Activated CD4-positive, alpha-beta T cell treated with anti-CD3 and anti-CD28 coated beads for 36 hours (primary cell): ENCODE measurements around the gene GRPEL1. TPM values are rescaled to one million over a fixed set of nuclear protein-coding genes. Genes with fewer than 3 reads are reported as not detected.
A peak's percentile ranks its signal among the peaks of the same experiment; 100 is the strongest.

Experiments
- ATAC-seq: fragments of 200-7000 bp; cut with Tn5 transposase; one replicate; pipeline ENCODE4 v1.10.0; 2021; ENCODE audit warnings: mild to moderate bottlenecking, moderate library complexity
- CTCF ChIA-PET: fragments of 350-600 bp; sonication (Branson Sonifier 250); formaldehyde crosslinking; loops from one replicate; lab custom pipeline; 2021; ENCODE audit warnings: antibody characterized with exemption; lab: Charles Lee
- POLR2A ChIA-PET: fragments of 350-600 bp; sonication (Branson Sonifier 250); formaldehyde crosslinking; loops from one replicate; lab custom pipeline; 2021; ENCODE audit warnings: antibody characterized with exemption, inconsistent platforms; lab: Charles Lee
- DNase-seq: peaks from one replicate; pipeline ENCODE4 v3.0.0-alpha.2; 2020
- H3K27ac Mint-ChIP-seq: one replicate; pipeline ENCODE4 v1.8.0; 2021; ENCODE audit warnings: mixed read lengths
- H3K27me3 Mint-ChIP-seq: one replicate; pipeline ENCODE4 v1.8.0; 2021; ENCODE audit warnings: mixed read lengths
- H3K36me3 Mint-ChIP-seq: one replicate; pipeline ENCODE4 v1.8.0; 2021; ENCODE audit warnings: low read depth, mixed read lengths
- H3K4me1 Mint-ChIP-seq: one replicate; pipeline ENCODE4 v1.8.0; 2021; ENCODE audit warnings: mixed read lengths
- H3K4me3 Mint-ChIP-seq: one replicate; pipeline ENCODE4 v1.8.0; 2021; ENCODE audit warnings: mild to moderate bottlenecking, moderate library complexity, mixed read lengths
- H3K9me3 Mint-ChIP-seq: one replicate; pipeline ENCODE4 v1.8.0; 2021; ENCODE audit warnings: low read depth, mixed read lengths
- intact Hi-C, 2 experiments: fragments of 100-400 bp; cut with DNase I in 1 of 2; cut with micrococcal nuclease in 1 of 2; formaldehyde crosslinking; loops; one replicate each; pipeline versions ENCODE4 v1.14.2 to v1.15.1; 2022 to 2024; cut with DNase I, micrococcal nuclease
- total RNA-seq, 2 experiments: library from RNA; stranded (reverse); gene quantifications; one replicate each; pipeline ENCODE4 v1.2.3, GENCODE V29; 2021

GRPEL1 gene
- total RNA-seq, 2 experiments from 2014 or later: 81.0 to 93.0 TPM

GRCh38 chr4:7075962-7076695 is 8.3 kb upstream of the GRPEL1 start:
- Mint-ChIP-seq H3K27me3 (peaks cover 2% of the 10 kb centered on the region), H3K27ac (no peak overlapping the region), H3K4me3 (no peak overlapping the region), H3K4me1 (no peaks in the 10 kb centered on the region), H3K36me3 (no peaks in the 10 kb centered on the region), H3K9me3 (peaks cover 2% of the 10 kb centered on the region)
- ChIA-PET CTCF (interaction anchor here (0.6 kb wide), 1 partner anchor 1876 kb away, joined by 4 read pairs; no protein-coding TSS in a partner anchor), POLR2A (no interaction called here)
- intact Hi-C loops: no loop called here
- peak; percentile 47 for ATAC-seq
- peak; percentile 41 for DNase-seq

- intact Hi-C loops: no loop called here
- peaks cover 5% of the 10 kb centered on the region for H3K4me1 Mint-ChIP-seq
- CTCF ChIA-PET: no interaction called here
These were observed 6.6 kb upstream of the GRPEL1 start for GRCh38 chr4:7074426-7074825.

GRCh38 chr4:7073526-7074390 is 5.9 kb upstream of the GRPEL1 start:
- peak; percentile 38 for DNase-seq
- Mint-ChIP-seq H3K27ac (no peak overlapping the region), H3K27me3 (peaks cover 2% of the 10 kb centered on the region), H3K4me1 (peaks cover 8% of the 10 kb centered on the region), H3K9me3 (no peaks in the 10 kb centered on the region), H3K36me3 (no peaks in the 10 kb centered on the region), H3K4me3 (no peak overlapping the region)
- ChIA-PET POLR2A (no interaction called here), CTCF (interaction anchor here (10.3 kb wide), 1 partner anchor 30 kb away, joined by 126 read pairs; the partner anchor contains the start of gene TADA2B)
- intact Hi-C loops: no loop called here
- ATAC-seq: peak; percentile 24

More at GRCh38 chr4:7074426-7074825, 6.6 kb upstream of the GRPEL1 start:
- ATAC-seq (no peak), DNase-seq (no peak)
- Mint-ChIP-seq H3K4me3 (no peak overlapping the region), H3K27me3 (peaks cover 2% of the 10 kb centered on the region), H3K27ac (no peak overlapping the region), H3K9me3 (no peaks in the 10 kb centered on the region), H3K36me3 (no peaks in the 10 kb centered on the region)
- POLR2A ChIA-PET: no interaction called here

- intact Hi-C loops: no loop called here
- peaks cover 2% of the 10 kb centered on the region for H3K27me3 Mint-ChIP-seq
- no peak for ATAC-seq
- ChIA-PET POLR2A (no interaction called here), CTCF (interaction anchor here (10.3 kb wide), 1 partner anchor 29 kb away, joined by 126 read pairs; the partner anchor contains the start of gene TADA2B)
- H3K4me3 Mint-ChIP-seq: no peak overlapping the region
- no peaks in the 10 kb centered on the region for H3K9me3 Mint-ChIP-seq
- no peaks in the 10 kb centered on the region for H3K36me3 Mint-ChIP-seq
- H3K4me1 Mint-ChIP-seq: peaks cover 12% of the 10 kb centered on the region
- no peak for DNase-seq
- no peak overlapping the region for H3K27ac Mint-ChIP-seq
These were observed 5.2 kb upstream of the GRPEL1 start for GRCh38 chr4:7073059-7073458.

- peak; percentile 28 for ATAC-seq
- Mint-ChIP-seq H3K9me3 (no peaks in the 10 kb centered on the region), H3K4me3 (no peak overlapping the region), H3K36me3 (peaks cover 13% of the 10 kb centered on the region), H3K27ac (no peak overlapping the region), H3K4me1 (peaks cover 22% of the 10 kb centered on the region), H3K27me3 (peaks cover 2% of the 10 kb centered on the region)
- intact Hi-C loops: loop anchor here (1.0 kb wide), 2 partner anchors 97 to 351 kb away; no protein-coding TSS in a partner anchor
- DNase-seq: peak; percentile 92
- CTCF ChIA-PET: interaction anchor here (0.7 to 10.3 kb wide), 29 partner anchors 9 to 519 kb away, joined by 3 to 126 read pairs (median 4); partner anchors contain the start of genes MAN2B2, MRFAP1L1 and TADA2B
- POLR2A ChIA-PET: interaction anchor here (0.5 to 1.5 kb wide), 2 partner anchors 9 to 162 kb away, joined by 3 to 4 read pairs; no protein-coding TSS in a partner anchor
These were observed 3.1 kb upstream of the GRPEL1 start for GRCh38 chr4:7070729-7071511.

GRCh38 chr4:7068883-7069282 is 1.0 kb upstream of the GRPEL1 start:
- Mint-ChIP-seq H3K4me1 (peaks cover 39% of the 10 kb centered on the region), H3K9me3 (no peaks in the 10 kb centered on the region), H3K36me3 (peaks cover 27% of the 10 kb centered on the region), H3K4me3 (peak overlapping the region; percentile 94), H3K27me3 (peaks cover 2% of the 10 kb centered on the region), H3K27ac (peak overlapping the region; percentile 94)
- ATAC-seq: no peak
- POLR2A ChIA-PET: interaction anchor here (1.2 to 1.7 kb wide), 4 partner anchors 25 to 160 kb away, joined by 7 to 12 read pairs (median 8); partner anchors contain the start of genes TADA2B and TBC1D14
- peak; percentile 41 for DNase-seq
- intact Hi-C loops: loop anchor here (1.0 to 5.0 kb wide), 13 partner anchors 25 to 1373 kb away; partner anchors contain the start of genes MRFAP1 (in 2 of the 2), TBC1D14 (in 2 of the 2), ACOX3 (in 1 of the 2) and BLOC1S4 (in 1 of the 2)
- CTCF ChIA-PET: interaction anchor here (0.8 to 10.3 kb wide), 13 partner anchors 11 to 353 kb away, joined by 3 to 126 read pairs (median 4); partner anchors contain the start of genes BLOC1S4 and TADA2B

- H3K36me3 Mint-ChIP-seq: peaks cover 32% of the 10 kb centered on the region
- intact Hi-C loops: loop anchor here (1.0 to 5.0 kb wide), 13 partner anchors 24 to 1374 kb away; partner anchors contain the start of genes MRFAP1 (in 2 of the 2), TBC1D14 (in 2 of the 2), ACOX3 (in 1 of the 2) and BLOC1S4 (in 1 of the 2)
- no peak for ATAC-seq
- H3K9me3 Mint-ChIP-seq: no peaks in the 10 kb centered on the region
- peak overlapping the region; percentile 94 for H3K27ac Mint-ChIP-seq
- H3K4me1 Mint-ChIP-seq: peaks cover 42% of the 10 kb centered on the region
- ChIA-PET POLR2A (interaction anchor here (0.7 to 1.7 kb wide), 7 partner anchors 9 to 395 kb away, joined by 3 to 12 read pairs (median 7); partner anchors contain the start of genes TADA2B and TBC1D14), CTCF (interaction anchor here (0.6 to 10.3 kb wide), 11 partner anchors 12 to 427 kb away, joined by 3 to 126 read pairs (median 6); partner anchors contain the start of genes TADA2B and TBC1D14)
- H3K4me3 Mint-ChIP-seq: peak overlapping the region; percentile 94
- H3K27me3 Mint-ChIP-seq: peaks cover 2% of the 10 kb centered on the region
- no peak for DNase-seq
These were observed 497 bp upstream of the GRPEL1 start for GRCh38 chr4:7068279-7068842.

- ATAC-seq (no peak), DNase-seq (no peak)
- Mint-ChIP-seq H3K27ac (peak overlapping the region; percentile 92), H3K9me3 (no peaks in the 10 kb centered on the region), H3K4me1 (peaks cover 43% of the 10 kb centered on the region), H3K27me3 (peaks cover 2% of the 10 kb centered on the region), H3K4me3 (peak overlapping the region; percentile 94), H3K36me3 (peaks cover 44% of the 10 kb centered on the region)
- CTCF ChIA-PET: interaction anchor here (0.9 to 10.3 kb wide), 9 partner anchors 9 to 158 kb away, joined by 3 to 126 read pairs (median 6); partner anchors contain the start of genes TADA2B and TBC1D14
- POLR2A ChIA-PET: interaction anchor here (0.6 to 1.7 kb wide), 6 partner anchors 8 to 297 kb away, joined by 3 to 16 read pairs (median 6); no protein-coding TSS in a partner anchor
- intact Hi-C loops: loop anchor here in 1 of 2 experiments (5.0 kb wide), 1 partner anchor 1375 kb away; the partner anchor contains the start of genes ACOX3 and TRMT44
These were observed 775 bp downstream of the GRPEL1 start for GRCh38 chr4:7067126-7067451.

- DNase-seq: no peak
- Mint-ChIP-seq H3K27me3 (peaks cover under 1% of the 10 kb centered on the region), H3K36me3 (peaks cover 50% of the 10 kb centered on the region), H3K9me3 (no peaks in the 10 kb centered on the region), H3K27ac (peak overlapping the region; percentile 92), H3K4me3 (peak overlapping the region; percentile 94), H3K4me1 (peaks cover 43% of the 10 kb centered on the region)
- CTCF ChIA-PET: interaction anchor here (0.9 to 10.3 kb wide), 7 partner anchors 10 to 83 kb away, joined by 3 to 126 read pairs (median 3); partner anchors contain the start of gene TADA2B
- POLR2A ChIA-PET: interaction anchor here (0.6 to 1.7 kb wide), 2 partner anchors 9 to 12 kb away, joined by 5 to 6 read pairs; no protein-coding TSS in a partner anchor
- no peak for ATAC-seq
- intact Hi-C loops: loop anchor here in 1 of 2 experiments (5.0 kb wide), 1 partner anchor 1376 kb away; the partner anchor contains the start of genes ACOX3 and TRMT44
These were observed 1.4 kb downstream of the GRPEL1 start for GRCh38 chr4:7066493-7066892.
